HG03521 (cell line): Measurements from ENCODE around the gene TAS2R5.
"Not testable (repeated sequence)": the region's sequence is repeated elsewhere in the genome, so short reads cannot be mapped to it uniquely, and the experiment has no call there.

Experiments used
- ATAC-seq: cut with Tn5 transposase; IDR thresholded peaks from one replicate; pipeline ENCODE4 v1.9.1; 2021; ENCODE audit warnings: mild to moderate bottlenecking, moderate library complexity; ENCODE audit not compliant: unreplicated experiment

Gene TAS2R5, protein sequence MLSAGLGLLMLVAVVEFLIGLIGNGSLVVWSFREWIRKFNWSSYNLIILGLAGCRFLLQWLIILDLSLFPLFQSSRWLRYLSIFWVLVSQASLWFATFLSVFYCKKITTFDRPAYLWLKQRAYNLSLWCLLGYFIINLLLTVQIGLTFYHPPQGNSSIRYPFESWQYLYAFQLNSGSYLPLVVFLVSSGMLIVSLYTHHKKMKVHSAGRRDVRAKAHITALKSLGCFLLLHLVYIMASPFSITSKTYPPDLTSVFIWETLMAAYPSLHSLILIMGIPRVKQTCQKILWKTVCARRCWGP

DNA sequence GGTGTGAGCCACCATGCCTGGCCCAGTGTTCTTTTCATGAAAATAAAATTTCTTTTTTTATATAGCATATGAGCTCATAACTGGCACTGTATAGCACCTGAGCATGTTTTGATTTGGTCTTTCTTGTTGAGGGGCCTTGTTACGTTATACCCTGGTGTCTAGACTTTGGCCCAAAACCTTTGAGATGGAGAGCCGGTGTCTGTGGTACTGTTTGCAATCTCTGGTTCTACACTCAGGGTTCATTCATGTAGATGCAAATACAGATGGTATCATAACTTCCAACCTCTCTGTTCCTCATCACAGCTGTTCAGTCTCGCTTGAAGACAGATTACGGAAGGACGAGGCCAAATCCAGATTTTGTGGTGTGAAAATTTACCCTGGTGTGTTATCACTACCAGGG lies at the start of gene TAS2R5:
TSS of gene TAS2R5 (plus strand) at position 301 of the 400 bp plus-strand sequence. CDS start 145 bp downstream, outside the sequence.
- no peak for ATAC-seq

GRCh38 chr7:141742229-141742628 lies 47.8 kb upstream of the TAS2R5 start:
- ATAC-seq, result no peak

DNA sequence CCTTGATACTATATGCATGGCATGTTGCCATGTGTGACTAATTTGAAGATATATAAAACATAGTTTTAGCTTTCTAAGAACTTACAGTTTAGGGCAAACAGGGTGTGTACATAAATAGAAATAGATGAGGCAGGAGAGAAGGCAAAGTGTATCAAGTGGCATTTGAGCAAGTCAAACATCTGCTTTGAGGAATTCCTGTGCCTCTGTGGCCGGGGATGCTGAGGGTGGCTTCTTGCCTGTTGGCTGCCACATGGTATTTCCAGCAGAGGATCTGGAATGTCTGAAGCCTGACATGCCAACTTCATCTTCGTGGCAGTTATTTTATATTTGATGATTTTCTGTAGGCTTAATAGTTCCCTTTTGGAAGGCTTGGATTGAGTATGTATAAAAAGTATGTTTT lies 45.9 kb upstream of the TAS2R5 start:
- ATAC-seq, result no peak

GRCh38 chr7:141748396-141748795 lies 41.6 kb upstream of the TAS2R5 start:
- no peak for ATAC-seq

- not testable (repeated sequence) for ATAC-seq
Measured at GRCh38 chr7:141751904-141752303, 38.1 kb upstream of the TAS2R5 start.

DNA sequence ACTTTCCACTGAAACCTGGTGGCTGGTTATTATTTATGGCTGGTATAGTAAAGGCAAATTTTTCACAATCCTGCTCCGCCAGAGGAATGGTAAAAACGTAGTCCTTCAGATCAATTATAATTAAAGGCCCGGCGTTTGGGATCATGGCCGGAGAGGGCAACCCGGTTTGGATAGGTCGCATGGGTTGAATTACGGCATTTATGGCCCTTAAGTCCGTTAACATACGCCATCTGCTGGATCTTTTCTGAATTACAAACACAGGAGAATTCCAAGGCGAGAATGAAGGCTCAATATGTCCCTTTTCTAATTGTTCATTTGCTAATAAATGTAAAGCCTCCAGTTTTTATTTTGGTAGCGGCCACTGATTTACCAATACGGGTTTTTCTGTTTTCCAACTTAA lies 37.4 kb upstream of the TAS2R5 start:
- ATAC-seq, result no peak

GRCh38 chr7:141754939-141755338 lies 35.1 kb upstream of the TAS2R5 start:
- ATAC-seq, result no peak

DNA sequence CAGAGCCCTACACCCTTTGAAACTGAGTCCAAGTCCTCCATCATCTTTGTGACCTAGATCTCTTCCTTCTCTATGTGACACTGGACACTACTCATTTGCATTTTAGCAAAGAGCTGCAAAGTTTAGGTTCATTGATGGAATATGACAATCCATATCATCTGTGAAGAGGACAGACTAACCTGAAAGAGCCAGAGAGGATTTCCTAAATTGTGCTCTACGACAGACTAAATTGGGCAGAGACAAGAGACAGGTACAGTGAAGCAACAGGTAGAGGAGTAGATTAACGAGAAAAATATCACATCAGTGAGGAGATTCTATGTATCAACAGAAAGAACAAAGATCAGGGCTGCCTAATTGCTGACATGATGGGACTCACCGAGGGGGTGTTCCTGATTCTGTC lies 26.2 kb upstream of the TAS2R5 start, which contains the start of gene TAS2R3:
TSS of gene TAS2R3 (plus strand) at position 301 of the 400 bp plus-strand sequence. CDS start at position 363, 62 bp downstream.
- ATAC-seq, result no peak

DNA sequence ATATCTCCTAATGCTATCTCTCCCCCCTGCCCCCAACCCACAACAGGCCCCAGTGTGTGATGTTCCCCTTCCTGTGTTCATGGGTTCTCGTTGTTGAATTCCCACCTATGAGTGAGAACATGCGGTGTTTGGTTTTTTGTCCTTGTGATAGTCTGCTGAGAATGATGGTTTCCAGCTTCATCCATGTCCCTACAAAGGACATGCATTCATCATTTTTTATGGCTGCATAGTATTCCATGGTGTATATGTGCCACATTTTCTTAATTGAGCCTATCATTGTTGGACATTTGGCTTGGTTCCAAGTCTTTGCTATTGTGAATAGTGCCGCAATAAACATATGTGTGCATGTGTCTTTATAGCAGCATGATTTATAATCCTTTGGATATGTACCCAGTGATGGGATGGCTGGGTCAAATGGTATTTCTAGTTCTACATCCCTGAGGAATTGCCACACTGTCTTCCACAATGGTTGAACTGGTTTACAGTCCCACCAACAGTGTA lies 19.9 kb upstream of the TAS2R5 start:
- not testable (repeated sequence) for ATAC-seq

- ATAC-seq, result no peak
Measured at GRCh38 chr7:141776374-141776773, 13.6 kb upstream of the TAS2R5 start, which contains the start of gene TAS2R4. TAS2R4 (plus strand) TSS chr7:141776674; CDS start chr7:141778489, 1,815 bp downstream.

- no peak for ATAC-seq
Measured at GRCh38 chr7:141785706-141786552, 4.1 kb upstream of the TAS2R5 start.

DNA sequence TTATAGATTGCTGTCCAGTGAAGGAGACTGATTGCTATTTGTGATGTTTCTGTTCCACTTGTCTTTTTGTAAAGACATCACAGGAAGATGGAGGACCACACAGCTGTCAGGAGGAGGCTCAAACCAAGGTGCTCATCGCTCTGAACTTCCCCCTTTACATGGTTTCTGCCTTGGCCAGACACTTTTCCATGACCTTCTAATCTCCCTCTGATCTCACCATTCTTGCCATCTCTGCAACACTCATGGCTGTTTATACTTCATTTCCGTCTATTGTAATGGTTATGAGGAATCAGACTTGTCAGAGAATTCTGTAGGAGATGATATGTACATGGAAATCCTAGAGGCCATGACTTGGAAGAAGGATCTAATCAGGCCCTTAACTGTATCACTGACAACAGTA lies 1.7 kb upstream of the TAS2R5 start:
- no peak for ATAC-seq

GRCh38 chr7:141792526-141792925 lies 2.5 kb downstream of the TAS2R5 start:
- ATAC-seq, result no peak

DNA sequence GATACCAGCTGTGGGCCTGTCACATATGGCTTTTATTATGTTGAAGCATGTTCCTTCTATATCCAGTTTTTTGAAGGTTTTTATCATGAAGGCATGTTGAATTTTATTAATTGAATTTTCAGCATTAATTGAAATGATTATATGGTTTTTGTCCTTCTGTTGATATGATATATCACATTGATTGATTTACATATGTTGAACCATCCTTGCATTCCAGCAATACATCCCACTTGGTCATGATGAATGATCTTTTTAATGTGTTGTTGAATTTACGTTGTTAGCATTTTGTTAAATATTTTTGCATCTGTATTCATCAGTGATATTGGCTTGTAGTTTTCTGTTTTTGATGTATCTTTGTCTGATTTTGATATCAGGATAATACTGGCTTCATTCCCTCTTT lies 30.1 kb downstream of the TAS2R5 start:
- no peak for ATAC-seq

DNA sequence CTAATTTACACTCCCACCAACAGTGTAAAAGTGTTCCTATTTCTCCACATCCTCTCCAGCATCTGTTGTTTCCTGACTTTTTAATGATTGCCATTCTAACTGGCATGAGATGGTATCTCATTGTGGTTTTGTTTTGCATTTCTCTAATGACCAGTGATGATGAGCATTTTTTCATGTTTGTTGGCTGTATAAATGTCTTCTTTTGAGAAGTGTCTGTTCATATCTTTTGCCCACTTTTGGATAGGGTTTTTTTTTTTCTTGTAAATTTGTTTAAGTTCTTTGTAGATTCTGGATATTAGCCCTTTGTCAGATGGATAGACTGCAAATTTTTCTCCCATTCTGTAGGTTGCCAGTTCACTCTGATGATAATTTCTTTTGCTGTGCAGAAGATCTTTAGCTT lies 32.4 kb downstream of the TAS2R5 start:
- not testable (repeated sequence) for ATAC-seq

GRCh38 chr7:141837683-141838082 lies 47.7 kb downstream of the TAS2R5 start:
- ATAC-seq, result no peak

- no peak for ATAC-seq
Measured at GRCh38 chr7:141838581-141838980, 48.6 kb downstream of the TAS2R5 start.

DNA sequence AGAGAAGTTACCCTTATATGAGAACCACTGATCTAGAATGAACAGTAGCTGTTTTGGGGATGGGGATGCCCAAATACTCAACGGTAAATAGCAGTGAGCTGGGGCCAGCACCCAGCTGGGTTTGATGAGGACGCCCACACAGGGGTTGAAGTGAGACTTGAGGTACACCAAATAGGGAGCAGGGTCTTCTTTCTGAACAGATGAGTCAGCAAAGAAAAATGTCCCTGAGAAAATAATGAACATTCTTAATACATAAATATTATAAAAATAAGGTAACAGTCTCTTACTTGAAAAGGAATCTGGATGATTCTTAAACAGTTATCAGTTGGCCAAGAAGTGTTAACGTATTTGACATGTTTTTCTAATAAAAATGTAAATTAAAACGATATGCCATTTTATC lies 49.2 kb downstream of the TAS2R5 start:
- no peak for ATAC-seq

GRCh38 chr7:141840708-141841107 lies 50.7 kb downstream of the TAS2R5 start:
- ATAC-seq, result no peak
